ENCODE results near the gene UBP1. TPM values are rescaled to one million over a fixed set of nuclear protein-coding genes. Genes with fewer than 3 reads are reported as not detected.
A peak's percentile ranks its signal among the peaks of the same experiment; 100 is the strongest.

Gene UBP1
- total RNA-seq, 1 donor from 2014 or later = 81.9 TPM

DNA sequence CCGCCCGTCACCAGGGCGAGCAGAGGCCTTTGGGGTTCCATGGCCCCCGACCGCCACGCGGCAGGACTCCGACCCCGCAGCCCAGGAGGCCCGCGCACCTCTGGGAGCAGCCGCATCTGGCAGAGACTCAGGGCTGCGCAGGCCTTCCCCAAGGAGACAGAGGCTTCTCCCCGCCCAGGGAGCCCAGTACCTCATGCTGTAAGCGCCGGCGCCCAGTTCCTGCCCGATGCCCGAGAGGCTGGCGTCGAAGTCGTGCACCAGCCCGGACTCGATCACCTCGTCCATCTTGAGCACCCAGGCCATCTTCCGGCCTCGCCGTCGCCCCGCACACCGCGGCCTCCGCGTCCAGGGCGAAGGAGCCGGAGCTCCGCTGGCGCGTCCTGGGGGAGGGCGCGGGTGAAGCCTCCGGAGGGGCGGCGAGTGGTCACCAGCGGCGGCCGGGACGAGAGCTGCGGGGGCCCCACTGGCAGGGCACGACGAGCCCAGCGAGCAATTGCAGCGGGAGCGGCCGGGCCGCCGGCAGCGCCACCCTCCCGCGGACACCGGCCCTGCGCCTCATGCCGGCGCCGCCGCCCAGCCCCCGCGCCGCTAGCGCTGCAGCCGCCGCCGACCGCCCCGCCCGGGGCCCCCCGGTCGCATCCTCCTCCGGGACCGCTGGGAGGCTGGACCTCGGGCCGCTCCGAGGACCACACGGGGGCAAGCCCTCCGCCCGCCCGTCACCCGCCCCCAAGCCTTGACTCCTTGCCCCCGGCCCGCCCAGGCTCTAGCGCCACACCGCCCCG lies 468 bp downstream of the UBP1 start:
- Mint-ChIP-seq H3K27me3 (ENCODE audit: low read depth) (no peaks in the 10 kb centered on the region), H3K4me1 (peaks cover 50% of the 10 kb centered on the region), H3K27ac (ENCODE audit: unreplicated experiment) (peak overlapping the region; percentile 72), H3K36me3 (ENCODE audit: low read depth) (no peaks in the 10 kb centered on the region), H3K9me3 (no peaks in the 10 kb centered on the region), H3K4me3 (peak overlapping the region; percentile 98)
- peak; percentile 43 for TF ChIP-seq CTCF (conservative IDR thresholded peaks at IDR 0.05)
- peak; percentile 44 for DNase-seq (ENCODE audit: low read depth, low spot score)

DNA sequence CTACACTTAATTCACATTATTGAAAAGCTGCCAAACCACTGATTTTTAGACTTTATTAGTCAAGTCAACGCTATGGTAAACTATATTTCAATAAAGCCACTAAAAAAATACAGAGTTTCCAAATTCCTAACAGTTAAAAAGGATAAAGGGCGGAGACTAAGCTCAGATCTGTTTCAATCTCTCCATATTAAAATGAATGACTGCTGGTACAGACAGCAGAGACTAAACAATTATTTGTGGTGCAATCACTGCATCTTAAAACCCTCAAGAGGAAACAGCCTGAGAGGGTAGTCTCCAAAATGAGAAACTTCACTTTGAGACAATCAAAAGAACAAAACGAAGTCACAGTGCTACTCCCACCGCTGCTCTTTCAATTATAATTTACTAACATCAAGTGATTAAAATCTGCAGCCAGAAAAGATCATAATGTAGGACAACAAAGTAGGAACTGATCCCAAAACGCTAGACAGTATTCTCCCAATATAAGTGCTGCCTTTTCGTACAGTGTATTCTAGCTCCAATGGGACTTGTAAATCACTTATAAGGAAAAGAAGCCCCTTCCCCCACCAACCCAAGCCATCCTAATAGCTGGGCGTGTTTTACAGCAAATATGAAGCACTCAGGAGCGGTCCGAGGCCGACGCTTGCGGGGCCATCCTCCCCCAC lies 1.2 kb downstream of the UBP1 start:
- no peak for DNase-seq (ENCODE audit: low read depth, low spot score)
- Mint-ChIP-seq H3K4me3 (peak overlapping the region; percentile 92), H3K27ac (ENCODE audit: unreplicated experiment) (peak overlapping the region; percentile 72), H3K36me3 (ENCODE audit: low read depth) (no peaks in the 10 kb centered on the region), H3K4me1 (peaks cover 50% of the 10 kb centered on the region), H3K27me3 (ENCODE audit: low read depth) (no peaks in the 10 kb centered on the region), H3K9me3 (no peaks in the 10 kb centered on the region)
- no peak for TF ChIP-seq CTCF (conservative IDR thresholded peaks at IDR 0.05)

DNA sequence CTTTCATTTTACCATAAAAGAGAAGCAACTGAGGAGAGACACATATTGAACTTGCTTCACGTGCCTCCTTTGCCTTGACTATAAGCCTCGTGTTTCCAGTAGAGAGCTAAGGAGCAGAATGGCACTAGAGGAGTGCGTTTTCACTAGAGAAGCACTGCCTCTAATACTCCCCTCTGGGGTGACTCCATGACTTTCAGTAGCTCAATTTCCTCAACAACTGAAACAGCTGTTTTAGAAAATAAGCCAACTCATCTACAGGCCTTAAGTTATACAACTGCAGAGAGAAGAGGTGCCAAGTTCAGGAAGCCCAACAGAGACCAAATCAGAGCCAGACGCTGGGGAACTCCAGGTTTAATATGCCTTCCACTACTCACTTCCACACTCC lies 1.9 kb downstream of the UBP1 start:
- peaks cover 54% of the 10 kb centered on the region for H3K4me1 Mint-ChIP-seq
- TF ChIP-seq CTCF (conservative IDR thresholded peaks at IDR 0.05) = no peak
- H3K27ac Mint-ChIP-seq (ENCODE audit: unreplicated experiment) = peak overlapping the region; percentile 68
- DNase-seq (ENCODE audit: low read depth, low spot score) = no peak
- peak overlapping the region; percentile 92 for H3K4me3 Mint-ChIP-seq
- no peaks in the 10 kb centered on the region for H3K36me3 Mint-ChIP-seq (ENCODE audit: low read depth)
- no peaks in the 10 kb centered on the region for H3K9me3 Mint-ChIP-seq
- H3K27me3 Mint-ChIP-seq (ENCODE audit: low read depth) = no peaks in the 10 kb centered on the region

GRCh38 chr3:33437556-33438283 lies 2.5 kb downstream of the UBP1 start:
- H3K27me3 Mint-ChIP-seq (ENCODE audit: low read depth) = no peaks in the 10 kb centered on the region
- TF ChIP-seq CTCF (conservative IDR thresholded peaks at IDR 0.05) = no peak
- H3K27ac Mint-ChIP-seq (ENCODE audit: unreplicated experiment) = peak overlapping the region; percentile 46
- H3K4me3 Mint-ChIP-seq = peak overlapping the region; percentile 92
- DNase-seq (ENCODE audit: low read depth, low spot score) = no peak
- H3K4me1 Mint-ChIP-seq = peaks cover 54% of the 10 kb centered on the region
- H3K9me3 Mint-ChIP-seq = no peaks in the 10 kb centered on the region
- no peaks in the 10 kb centered on the region for H3K36me3 Mint-ChIP-seq (ENCODE audit: low read depth)

DNA sequence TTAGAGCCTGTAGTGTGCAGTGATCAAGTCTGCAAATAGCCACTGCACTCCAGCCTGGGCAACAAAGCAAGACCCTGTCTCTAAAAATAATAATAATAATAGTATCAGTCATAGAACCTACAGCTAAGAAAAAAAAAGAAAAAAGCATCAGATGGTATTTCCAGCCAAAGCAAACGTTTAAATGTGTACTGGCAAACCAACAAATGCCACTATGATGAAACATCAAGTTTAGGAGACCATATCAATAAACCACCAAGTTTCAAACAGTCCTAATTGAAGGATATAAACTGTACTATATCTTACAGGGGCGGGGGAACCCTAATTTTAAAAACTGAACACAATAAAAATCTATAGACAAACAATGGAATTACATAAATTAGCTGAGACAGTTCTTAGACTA lies 6.4 kb downstream of the UBP1 start:
- H3K27ac Mint-ChIP-seq (ENCODE audit: unreplicated experiment) = no peak overlapping the region
- peaks cover 47% of the 10 kb centered on the region for H3K4me1 Mint-ChIP-seq
- DNase-seq (ENCODE audit: low read depth, low spot score) = no peak
- no peak for TF ChIP-seq CTCF (conservative IDR thresholded peaks at IDR 0.05)
- no peak overlapping the region for H3K4me3 Mint-ChIP-seq
- no peaks in the 10 kb centered on the region for H3K9me3 Mint-ChIP-seq
- H3K27me3 Mint-ChIP-seq (ENCODE audit: low read depth) = no peaks in the 10 kb centered on the region
- no peaks in the 10 kb centered on the region for H3K36me3 Mint-ChIP-seq (ENCODE audit: low read depth)

All from neural crest cell (in vitro differentiated cells).